ENCODE measurements around the gene FBLN1.
A peak's percentile ranks its signal among the peaks of the same experiment; 100 is the strongest.
"Not testable (repeated sequence)": the region's sequence is repeated elsewhere in the genome, so short reads cannot be mapped to it uniquely, and the experiment has no call there.

Gene FBLN1

GRCh38 chr22:45459235-45459634 is 43.4 kb upstream of the FBLN1 start:
- Histone ChIP-seq H2AFZ (ENCODE audit: low read length) (no peak overlapping the region), H3K4me2 (ENCODE audit: low read depth, low read length, poor library complexity, severe bottlenecking) (no peak overlapping the region), H3F3A (ENCODE audit: low read depth) (no peaks in the 10 kb centered on the region), H3K4me3 (ENCODE audit: low read length, poor library complexity, severe bottlenecking) (no peak overlapping the region), H3K9ac (ENCODE audit: low read depth, low read length, poor library complexity, severe bottlenecking) (no peak overlapping the region), H3K79me2 (ENCODE audit: insufficient read depth, low read length) (no peaks in the 10 kb centered on the region), H3K4me1 (ENCODE audit: insufficient read depth, low read length, poor library complexity, severe bottlenecking) (no peaks in the 10 kb centered on the region), H3K9me3 (ENCODE audit: insufficient read depth, low read depth, low read length) (no peaks in the 10 kb centered on the region), H4K20me1 (ENCODE audit: insufficient read depth, low read length, poor library complexity, severe bottlenecking) (no peaks in the 10 kb centered on the region), H3K36me3 (ENCODE audit: insufficient read depth, low read length) (no peaks in the 10 kb centered on the region), H3K27me3 (ENCODE audit: insufficient read depth, low read length, poor library complexity, severe bottlenecking) (no peaks in the 10 kb centered on the region), H3K9me2 (replicated peaks; ENCODE audit: low read depth, low read length) (no peaks in the 10 kb centered on the region)
- no peak for TF ChIP-seq CTCF (conservative IDR thresholded peaks at IDR 0.05; ENCODE audit: low read length)

DNA sequence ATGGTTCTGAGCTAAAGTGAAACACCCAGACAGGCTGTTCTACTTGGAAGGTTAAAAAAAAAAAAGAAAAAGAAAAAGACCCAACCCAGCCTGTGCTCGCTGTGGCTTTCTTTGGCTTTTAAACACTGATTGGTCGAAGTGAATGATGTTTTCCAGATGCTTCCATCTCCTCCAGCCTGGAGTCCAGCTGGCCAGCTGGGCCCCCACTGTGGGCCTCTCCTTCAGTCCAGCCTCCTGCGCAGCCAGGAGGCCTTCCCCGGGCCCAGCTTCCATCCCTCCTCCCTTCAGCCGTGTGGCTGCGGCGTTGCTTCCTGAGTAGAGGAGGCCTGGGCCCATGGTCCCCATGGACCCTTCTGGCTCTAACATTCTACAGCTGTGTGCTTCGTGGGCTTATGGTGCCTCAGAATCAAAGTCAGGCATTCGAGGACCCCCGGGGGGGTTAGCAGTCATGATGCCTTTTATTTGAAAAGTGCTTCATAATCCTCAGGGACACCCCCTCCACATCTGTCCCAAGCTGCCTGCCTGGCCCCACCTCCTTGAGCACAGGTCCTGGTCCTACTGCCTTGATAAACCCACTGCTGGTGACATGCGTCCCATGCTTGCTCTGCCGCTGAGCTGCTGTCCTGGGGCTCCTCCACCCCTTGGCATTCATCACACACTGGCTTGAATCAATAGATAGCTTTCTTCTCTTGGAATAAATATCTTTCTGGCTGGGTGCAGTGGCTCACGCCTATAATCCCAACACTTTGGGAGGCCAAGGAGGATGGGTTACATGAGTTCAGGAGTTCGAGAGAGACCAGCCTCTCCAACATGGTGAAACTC is 42.2 kb upstream of the FBLN1 start:
- Histone ChIP-seq H3K4me1 (ENCODE audit: insufficient read depth, low read length, poor library complexity, severe bottlenecking) (no peaks in the 10 kb centered on the region), H3K9me3 (ENCODE audit: insufficient read depth, low read depth, low read length) (no peaks in the 10 kb centered on the region), H4K20me1 (ENCODE audit: insufficient read depth, low read length, poor library complexity, severe bottlenecking) (no peaks in the 10 kb centered on the region), H2AFZ (ENCODE audit: low read length) (no peak overlapping the region), H3K4me2 (ENCODE audit: low read depth, low read length, poor library complexity, severe bottlenecking) (no peak overlapping the region), H3K9ac (ENCODE audit: low read depth, low read length, poor library complexity, severe bottlenecking) (no peak overlapping the region), H3K27me3 (ENCODE audit: insufficient read depth, low read length, poor library complexity, severe bottlenecking) (no peaks in the 10 kb centered on the region), H3K79me2 (ENCODE audit: insufficient read depth, low read length) (no peaks in the 10 kb centered on the region), H3K4me3 (ENCODE audit: low read length, poor library complexity, severe bottlenecking) (no peak overlapping the region), H3K9me2 (replicated peaks; ENCODE audit: low read depth, low read length) (no peaks in the 10 kb centered on the region), H3F3A (ENCODE audit: low read depth) (no peaks in the 10 kb centered on the region), H3K36me3 (ENCODE audit: insufficient read depth, low read length) (no peaks in the 10 kb centered on the region)
- TF ChIP-seq EZH2phosphoT487 (IDR thresholded peaks at IDR 0.05; ENCODE audit: borderline replicate concordance) (no peak), CTCF (conservative IDR thresholded peaks at IDR 0.05; ENCODE audit: low read length) (no peak)

DNA sequence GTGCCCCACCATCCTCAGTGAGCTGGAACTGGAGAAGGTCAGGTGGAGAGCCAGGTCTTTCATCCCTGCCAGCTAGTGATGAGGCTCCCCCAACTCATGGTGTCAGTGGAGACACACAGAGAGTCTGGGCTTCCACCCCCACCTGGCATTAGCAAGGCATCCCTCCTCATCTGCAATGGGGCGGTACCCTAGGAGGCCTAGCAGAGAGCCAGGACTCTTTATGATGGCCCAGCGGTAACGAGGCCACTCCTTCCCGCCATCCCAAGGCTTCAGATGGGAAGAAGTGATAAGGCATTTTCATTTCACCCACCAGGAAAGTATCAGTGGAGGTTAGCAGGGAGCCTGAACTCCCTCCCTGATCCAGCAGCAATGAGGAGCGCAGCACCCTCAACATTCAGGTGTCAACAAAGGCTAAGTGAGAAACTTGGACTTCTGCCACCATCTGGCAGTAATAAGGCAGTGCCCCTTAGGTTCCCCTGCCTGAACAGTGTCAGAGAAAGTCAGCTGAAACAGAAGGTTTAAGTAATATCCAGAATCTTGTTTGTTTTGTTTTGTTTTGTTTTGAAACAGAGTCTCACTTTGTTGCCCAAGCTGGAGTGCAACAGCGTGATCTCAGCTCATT is 40.5 kb upstream of the FBLN1 start:
- Histone ChIP-seq H3K4me2 (ENCODE audit: low read depth, low read length, poor library complexity, severe bottlenecking) (no peak overlapping the region), H3K4me1 (ENCODE audit: insufficient read depth, low read length, poor library complexity, severe bottlenecking) (no peaks in the 10 kb centered on the region), H3K9ac (ENCODE audit: low read depth, low read length, poor library complexity, severe bottlenecking) (no peak overlapping the region), H3K4me3 (ENCODE audit: low read length, poor library complexity, severe bottlenecking) (no peak overlapping the region), H3K9me2 (replicated peaks; ENCODE audit: low read depth, low read length) (no peaks in the 10 kb centered on the region), H4K20me1 (ENCODE audit: insufficient read depth, low read length, poor library complexity, severe bottlenecking) (no peaks in the 10 kb centered on the region), H3K79me2 (ENCODE audit: insufficient read depth, low read length) (no peaks in the 10 kb centered on the region), H3F3A (ENCODE audit: low read depth) (no peaks in the 10 kb centered on the region), H2AFZ (ENCODE audit: low read length) (no peak overlapping the region), H3K9me3 (ENCODE audit: insufficient read depth, low read depth, low read length) (no peaks in the 10 kb centered on the region), H3K27me3 (ENCODE audit: insufficient read depth, low read length, poor library complexity, severe bottlenecking) (no peaks in the 10 kb centered on the region), H3K36me3 (ENCODE audit: insufficient read depth, low read length) (no peaks in the 10 kb centered on the region)
- peak; percentile 59 for TF ChIP-seq CTCF (conservative IDR thresholded peaks at IDR 0.05; ENCODE audit: low read length)
- no peak for TF ChIP-seq EZH2phosphoT487 (IDR thresholded peaks at IDR 0.05; ENCODE audit: borderline replicate concordance)

DNA sequence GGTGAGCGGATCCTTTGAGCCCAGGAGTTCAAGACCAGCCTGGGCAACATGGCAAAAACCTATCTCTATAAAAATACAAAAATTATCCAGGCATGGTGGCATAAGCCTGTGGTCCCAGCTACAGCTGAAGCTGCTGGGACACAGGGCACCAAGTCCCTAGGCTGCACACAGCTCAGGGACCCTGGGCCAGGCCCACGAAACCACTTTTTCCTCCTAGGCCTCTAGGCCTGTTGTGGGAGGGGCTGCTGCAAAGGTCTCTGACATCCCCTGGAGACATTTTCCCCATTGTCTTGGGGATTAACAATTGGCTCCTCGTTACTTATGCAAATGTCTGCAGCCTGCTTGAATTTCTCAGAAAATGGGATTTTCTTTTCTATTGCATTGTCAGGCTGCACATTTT is 39.0 kb upstream of the FBLN1 start:
- not testable (repeated sequence) for H3F3A ChIP-seq (ENCODE audit: low read depth); H3K9ac ChIP-seq (ENCODE audit: low read depth, low read length, poor library complexity, severe bottlenecking); H3K9me2 ChIP-seq (replicated peaks; ENCODE audit: low read depth, low read length)

More for the DNA sequence above, 39.0 kb upstream of the FBLN1 start:
- H2AFZ ChIP-seq (ENCODE audit: low read length); H3K79me2 ChIP-seq (ENCODE audit: insufficient read depth, low read length); H3K4me2 ChIP-seq (ENCODE audit: low read depth, low read length, poor library complexity, severe bottlenecking); H4K20me1 ChIP-seq (ENCODE audit: insufficient read depth, low read length, poor library complexity, severe bottlenecking); H3K27me3 ChIP-seq (ENCODE audit: insufficient read depth, low read length, poor library complexity, severe bottlenecking); H3K4me3 ChIP-seq (ENCODE audit: low read length, poor library complexity, severe bottlenecking); H3K4me1 ChIP-seq (ENCODE audit: insufficient read depth, low read length, poor library complexity, severe bottlenecking); H3K36me3 ChIP-seq (ENCODE audit: insufficient read depth, low read length); H3K9me3 ChIP-seq (ENCODE audit: insufficient read depth, low read depth, low read length): not testable (repeated sequence)
